A549 treated with ZK216348 at 1 μM for 4 hours (cell line): ENCODE data around the gene S100G. TPM values are rescaled to one million over a fixed set of nuclear protein-coding genes. Genes with fewer than 3 reads are reported as not detected.

Source experiments
- total RNA-seq: library from RNA; stranded (reverse); fragments of 200-300 nt; extraction: Qiagen RNA extraction; gene quantifications from 5 replicates; pipeline ENCODE4 v1.2.3, GENCODE V29; 2022; ENCODE audit warnings: low read depth

The S100G gene
- total RNA-seq = not detected in 5 replicates

GRCh38 chrX:16649858-16650257, at the start of gene S100G:
TSS of gene S100G (plus strand) at chrX:16650158. CDS start at chrX:16651007, 849 bp downstream.

Other genes with a start within 250 kb of the S100G start
- gene CTPS2, start 62.5 kb downstream of the S100G start, total RNA-seq = 8.1 to 12.2 TPM (median 10.1 TPM) in 5 replicates
- gene SYAP1, start 69.5 kb downstream of the S100G start, total RNA-seq = 16.7 to 23.3 TPM (median 21.2 TPM) in 5 replicates
- gene TXLNG, start 136.3 kb downstream of the S100G start, total RNA-seq = 10.8 to 16.7 TPM (median 13.9 TPM) in 5 replicates
- gene RBBP7, start 220.2 kb downstream of the S100G start, total RNA-seq = 157 to 211 TPM (median 168 TPM) in 5 replicates